ENCODE data around the gene MMD. TPM values are rescaled to one million over a fixed set of nuclear protein-coding genes. Genes with fewer than 3 reads are reported as not detected.

The MMD gene
- total and polyA plus RNA-seq, 9 of the 15 experiments (the other 6 are each of a cell fraction or from before 2014, with no cell fraction given), result 3.1 to 18.9 (median 10.7) TPM

DNA sequence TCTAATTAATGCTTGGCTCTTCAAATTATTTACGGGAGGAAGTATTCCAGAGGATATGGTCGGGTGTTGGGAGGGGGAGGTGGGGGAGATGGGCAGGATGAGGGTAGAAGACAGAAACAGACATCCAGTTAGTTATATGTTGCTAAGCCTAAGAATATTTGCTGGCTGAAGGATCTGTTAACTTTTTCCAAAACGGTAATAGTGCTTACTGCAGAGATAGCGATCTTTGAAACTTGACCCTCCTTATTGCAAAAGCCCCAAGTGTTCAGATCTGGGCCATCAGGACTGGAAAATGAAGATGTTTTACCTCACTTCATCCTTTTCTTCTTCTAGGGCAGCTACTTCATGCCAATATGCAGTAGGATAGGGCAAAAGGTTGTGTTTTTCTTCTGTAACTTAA, 27.0 kb upstream of the MMD start (continued):
- TF ChIP-seq SMARCE1 (IDR thresholded peaks at IDR 0.05) (0 out of 2 replicates have a peak, but pooled peaks have one; percentile 48), TAF7 (tag; IDR thresholded peaks at IDR 0.05) (no peak), FOXA1 (IDR thresholded peaks at IDR 0.05; ENCODE audit: borderline replicate concordance) (no peak), CREB5 (CRISPR knock-in tag; IDR thresholded peaks at IDR 0.05) (no peak), RAD51 (IDR thresholded peaks at IDR 0.05; ENCODE audit: borderline replicate concordance, low read depth) (no peak), ARID1B (IDR thresholded peaks at IDR 0.05) (0 out of 2 replicates have a peak, but pooled peaks have one; percentile 12)
- TF ChIP-seq, protein P1, sequence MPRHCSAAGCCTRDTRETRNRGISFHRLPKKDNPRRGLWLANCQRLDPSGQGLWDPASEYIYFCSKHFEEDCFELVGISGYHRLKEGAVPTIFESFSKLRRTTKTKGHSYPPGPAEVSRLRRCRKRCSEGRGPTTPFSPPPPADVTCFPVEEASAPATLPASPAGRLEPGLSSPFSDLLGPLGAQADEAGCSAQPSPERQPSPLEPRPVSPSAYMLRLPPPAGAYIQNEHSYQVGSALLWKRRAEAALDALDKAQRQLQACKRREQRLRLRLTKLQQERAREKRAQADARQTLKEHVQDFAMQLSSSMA (CRISPR knock-in tag; IDR thresholded peaks at IDR 0.05), result no peak
- TF ChIP-seq, protein P2, sequence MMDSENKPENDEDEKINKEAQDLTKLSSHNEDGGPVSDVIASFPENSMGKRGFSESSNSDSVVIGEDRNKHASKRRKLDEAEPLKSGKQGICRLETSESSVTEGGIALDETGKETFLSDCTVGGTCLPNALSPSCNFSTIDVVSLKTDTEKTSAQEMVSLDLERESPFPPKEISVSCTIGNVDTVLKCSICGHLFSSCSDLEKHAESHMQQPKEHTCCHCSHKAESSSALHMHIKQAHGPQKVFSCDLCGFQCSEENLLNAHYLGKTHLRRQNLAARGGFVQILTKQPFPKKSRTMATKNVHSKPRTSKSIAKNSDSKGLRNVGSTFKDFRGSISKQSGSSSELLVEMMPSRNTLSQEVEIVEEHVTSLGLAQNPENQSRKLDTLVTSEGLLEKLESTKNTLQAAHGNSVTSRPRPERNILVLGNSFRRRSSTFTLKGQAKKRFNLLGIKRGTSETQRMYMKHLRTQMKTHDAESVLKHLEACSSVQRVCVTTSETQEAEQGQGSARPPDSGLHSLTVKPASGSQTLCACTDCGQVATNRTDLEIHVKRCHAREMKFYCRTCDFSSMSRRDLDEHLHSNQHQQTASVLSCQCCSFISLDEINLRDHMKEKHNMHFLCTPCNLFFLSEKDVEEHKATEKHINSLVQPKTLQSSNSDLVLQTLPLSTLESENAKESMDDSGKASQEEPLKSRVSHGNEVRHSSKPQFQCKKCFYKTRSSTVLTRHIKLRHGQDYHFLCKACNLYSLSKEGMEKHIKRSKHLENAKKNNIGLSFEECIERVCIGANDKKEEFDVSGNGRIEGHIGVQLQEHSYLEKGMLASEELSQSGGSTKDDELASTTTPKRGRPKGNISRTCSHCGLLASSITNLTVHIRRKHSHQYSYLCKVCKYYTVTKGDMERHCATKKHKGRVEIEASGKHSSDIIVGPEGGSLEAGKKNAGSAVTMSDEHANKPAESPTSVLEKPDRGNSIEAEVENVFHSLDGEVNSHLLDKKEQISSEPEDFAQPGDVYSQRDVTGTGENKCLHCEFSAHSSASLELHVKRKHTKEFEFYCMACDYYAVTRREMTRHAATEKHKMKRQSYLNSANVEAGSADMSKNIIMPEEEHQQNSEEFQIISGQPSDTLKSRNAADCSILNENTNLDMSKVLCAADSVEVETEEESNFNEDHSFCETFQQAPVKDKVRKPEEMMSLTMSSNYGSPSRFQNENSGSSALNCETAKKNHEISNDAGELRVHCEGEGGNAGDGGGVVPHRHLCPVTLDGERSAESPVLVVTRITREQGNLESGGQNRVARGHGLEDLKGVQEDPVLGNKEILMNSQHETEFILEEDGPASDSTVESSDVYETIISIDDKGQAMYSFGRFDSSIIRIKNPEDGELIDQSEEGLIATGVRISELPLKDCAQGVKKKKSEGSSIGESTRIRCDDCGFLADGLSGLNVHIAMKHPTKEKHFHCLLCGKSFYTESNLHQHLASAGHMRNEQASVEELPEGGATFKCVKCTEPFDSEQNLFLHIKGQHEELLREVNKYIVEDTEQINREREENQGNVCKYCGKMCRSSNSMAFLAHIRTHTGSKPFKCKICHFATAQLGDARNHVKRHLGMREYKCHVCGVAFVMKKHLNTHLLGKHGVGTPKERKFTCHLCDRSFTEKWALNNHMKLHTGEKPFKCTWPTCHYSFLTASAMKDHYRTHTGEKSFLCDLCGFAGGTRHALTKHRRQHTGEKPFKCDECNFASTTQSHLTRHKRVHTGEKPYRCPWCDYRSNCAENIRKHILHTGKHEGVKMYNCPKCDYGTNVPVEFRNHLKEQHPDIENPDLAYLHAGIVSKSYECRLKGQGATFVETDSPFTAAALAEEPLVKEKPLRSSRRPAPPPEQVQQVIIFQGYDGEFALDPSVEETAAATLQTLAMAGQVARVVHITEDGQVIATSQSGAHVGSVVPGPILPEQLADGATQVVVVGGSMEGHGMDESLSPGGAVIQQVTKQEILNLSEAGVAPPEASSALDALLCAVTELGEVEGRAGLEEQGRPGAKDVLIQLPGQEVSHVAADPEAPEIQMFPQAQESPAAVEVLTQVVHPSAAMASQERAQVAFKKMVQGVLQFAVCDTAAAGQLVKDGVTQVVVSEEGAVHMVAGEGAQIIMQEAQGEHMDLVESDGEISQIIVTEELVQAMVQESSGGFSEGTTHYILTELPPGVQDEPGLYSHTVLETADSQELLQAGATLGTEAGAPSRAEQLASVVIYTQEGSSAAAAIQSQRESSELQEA (IDR thresholded peaks at IDR 0.05; ENCODE audit: low read depth), result no peak

Data from K562 (cell line).